OCI-LY7 (cell line): ENCODE measurements around the gene TBC1D26.

Experiments
- CTCF ChIP-seq: fragments of 200-600 bp; sonication (generic); conservative IDR thresholded peaks from 2 replicates; pipeline ENCODE4 v1.5.1; 2014; ENCODE audit warnings: mild to moderate bottlenecking, antibody characterized with exemption, low read length, moderate library complexity, mixed read lengths
- EZH2phosphoT487 ChIP-seq: fragments of 200-600 bp; sonication (generic); IDR thresholded peaks from 2 replicates; pipeline ENCODE4 v1.6.1; 2018; ENCODE audit warnings: low read depth, borderline replicate concordance, mild to moderate bottlenecking, mixed run types, antibody characterized with exemption, low read length, moderate library complexity, mixed read lengths

GRCh38 chr17:15741624-15742023 lies 9.5 kb downstream of the TBC1D26 start:
- TF ChIP-seq EZH2phosphoT487, result no peak
- TF ChIP-seq CTCF, result no peak
